ENCODE measurements around the gene MUCL3. TPM values are rescaled to one million over a fixed set of nuclear protein-coding genes. Genes with fewer than 3 reads are reported as not detected.

Gene MUCL3
- total and polyA plus RNA-seq, 2 donors (not counting 1 experiment from before 2014, with no cell fraction given) = not detected

- TF ChIP-seq CTCF (conservative IDR thresholded peaks at IDR 0.05 in 1 of 2, IDR thresholded peaks at IDR 0.05 in 1 of 2; ENCODE audit: low read depth in 1 of 2, low read length in 2 of 2) (no peak), EZH2 (IDR thresholded peaks at IDR 0.05; ENCODE audit: low read length, missing control alignments) (no peak)
- Histone ChIP-seq H3K27ac (ENCODE audit: insufficient read depth, low read length) (no peak overlapping the region), H3K4me3 (replicated peaks in 1 of 4; ENCODE audit: control extremely low read depth in 1 of 4, insufficient read depth in 1 of 4, low read depth in 3 of 4, low read length in 4 of 4) (no peak overlapping the region)
Measured at GRCh38 chr6:30944051-30944450, 3.3 kb downstream of the MUCL3 start.

GRCh38 chr6:30945281-30945680 lies 4.5 kb downstream of the MUCL3 start:
- H2AFZ ChIP-seq (ENCODE audit: low read length) = no peak overlapping the region

More at GRCh38 chr6:30944051-30944450, 3.3 kb downstream of the MUCL3 start:
- Histone ChIP-seq H4K20me1 (ENCODE audit: control insufficient read depth, extremely low read depth, insufficient read depth, low read length) (no peaks in the 10 kb centered on the region), H3K9ac (ENCODE audit: insufficient read depth, low read length) (no peak overlapping the region), H3K36me3 (ENCODE audit: control insufficient read depth, insufficient read depth, low read length) (no peaks in the 10 kb centered on the region), H3K79me2 (ENCODE audit: control insufficient read depth, insufficient read depth, low read length) (no peaks in the 10 kb centered on the region), H2AFZ (ENCODE audit: low read length) (no peak overlapping the region), H3K4me1 (ENCODE audit: control insufficient read depth, extremely low read depth, insufficient read depth, low read length) (peaks cover 4% of the 10 kb centered on the region), H3K27me3 (ENCODE audit: control insufficient read depth, insufficient read depth, low read length) (peaks cover 22% of the 10 kb centered on the region), H3K9me3 (ENCODE audit: control insufficient read depth, insufficient read depth, low read depth, low read length) (no peaks in the 10 kb centered on the region), H3K4me2 (ENCODE audit: extremely low read depth, insufficient read depth, low read length) (no peak overlapping the region)
- no peak for DNase-seq (ENCODE audit: low read depth in 2 of 2)

GRCh38 chr6:30947231-30947630 lies 6.5 kb downstream of the MUCL3 start:
- no peak overlapping the region for H3K4me3 ChIP-seq (replicated peaks in 1 of 4; ENCODE audit: control extremely low read depth in 1 of 4, insufficient read depth in 1 of 4, low read depth in 3 of 4, low read length in 4 of 4)
- no peak overlapping the region for H3K4me2 ChIP-seq (ENCODE audit: extremely low read depth, insufficient read depth, low read length)
- TF ChIP-seq EZH2 (IDR thresholded peaks at IDR 0.05; ENCODE audit: low read length, missing control alignments) (no peak), CTCF (conservative IDR thresholded peaks at IDR 0.05 in 1 of 2, IDR thresholded peaks at IDR 0.05 in 1 of 2; ENCODE audit: low read depth in 1 of 2, low read length in 2 of 2) (no peak)
- no peak for DNase-seq (ENCODE audit: low read depth in 2 of 2)
- no peaks in the 10 kb centered on the region for H3K36me3 ChIP-seq (ENCODE audit: control insufficient read depth, insufficient read depth, low read length)
- H3K27ac ChIP-seq (ENCODE audit: insufficient read depth, low read length) = no peak overlapping the region
- H2AFZ ChIP-seq (ENCODE audit: low read length) = no peak overlapping the region
- no peaks in the 10 kb centered on the region for H3K9me3 ChIP-seq (ENCODE audit: control insufficient read depth, insufficient read depth, low read depth, low read length)
- H3K9ac ChIP-seq (ENCODE audit: insufficient read depth, low read length) = no peak overlapping the region
- no peaks in the 10 kb centered on the region for H3K79me2 ChIP-seq (ENCODE audit: control insufficient read depth, insufficient read depth, low read length)
- no peaks in the 10 kb centered on the region for H4K20me1 ChIP-seq (ENCODE audit: control insufficient read depth, extremely low read depth, insufficient read depth, low read length)
- peaks cover 3% of the 10 kb centered on the region for H3K4me1 ChIP-seq (ENCODE audit: control insufficient read depth, extremely low read depth, insufficient read depth, low read length)
- peaks cover 30% of the 10 kb centered on the region for H3K27me3 ChIP-seq (ENCODE audit: control insufficient read depth, insufficient read depth, low read length)

More at GRCh38 chr6:30945281-30945680, 4.5 kb downstream of the MUCL3 start:
- H3K27ac ChIP-seq (ENCODE audit: insufficient read depth, low read length) = no peak overlapping the region
- no peak overlapping the region for H3K9ac ChIP-seq (ENCODE audit: insufficient read depth, low read length)
- H3K4me2 ChIP-seq (ENCODE audit: extremely low read depth, insufficient read depth, low read length) = no peak overlapping the region
- H4K20me1 ChIP-seq (ENCODE audit: control insufficient read depth, extremely low read depth, insufficient read depth, low read length) = no peaks in the 10 kb centered on the region
- no peaks in the 10 kb centered on the region for H3K79me2 ChIP-seq (ENCODE audit: control insufficient read depth, insufficient read depth, low read length)
- H3K36me3 ChIP-seq (ENCODE audit: control insufficient read depth, insufficient read depth, low read length) = no peaks in the 10 kb centered on the region
- H3K4me1 ChIP-seq (ENCODE audit: control insufficient read depth, extremely low read depth, insufficient read depth, low read length) = peaks cover 4% of the 10 kb centered on the region
- TF ChIP-seq CTCF (conservative IDR thresholded peaks at IDR 0.05 in 1 of 2, IDR thresholded peaks at IDR 0.05 in 1 of 2; ENCODE audit: low read depth in 1 of 2, low read length in 2 of 2) (no peak), EZH2 (IDR thresholded peaks at IDR 0.05; ENCODE audit: low read length, missing control alignments) (no peak)
- no peak overlapping the region for H3K4me3 ChIP-seq (replicated peaks in 1 of 4; ENCODE audit: control extremely low read depth in 1 of 4, insufficient read depth in 1 of 4, low read depth in 3 of 4, low read length in 4 of 4)
- H3K9me3 ChIP-seq (ENCODE audit: control insufficient read depth, insufficient read depth, low read depth, low read length) = no peaks in the 10 kb centered on the region
- DNase-seq (ENCODE audit: low read depth in 2 of 2) = no peak
- H3K27me3 ChIP-seq (ENCODE audit: control insufficient read depth, insufficient read depth, low read length) = peaks cover 22% of the 10 kb centered on the region
